GM12875 (cell line): ENCODE data around the gene ASIC2.

Source experiments
- H3K4me3 ChIP-seq: one replicate; pipeline ENCODE4 v1.5.1; 2011; ENCODE audit warnings: low read depth, low read length, control low read depth
- CTCF ChIP-seq: IDR thresholded peaks from 2 replicates; pipeline ENCODE4 v1.5.1; 2011; ENCODE audit warnings: low read depth, mild to moderate bottlenecking, control low read depth, inconsistent platforms, low read length, moderate library complexity, borderline replicate concordance; ENCODE audit not compliant: insufficient read depth

Gene ASIC2

GRCh38 chr17:33106525-33107165 lies 186.4 kb downstream of the ASIC2 start:
- H3K4me3 ChIP-seq: no peak overlapping the region
- no peak for TF ChIP-seq CTCF

- no peak for TF ChIP-seq CTCF
- H3K4me3 ChIP-seq: no peak overlapping the region
These were observed 187.2 kb downstream of the ASIC2 start for GRCh38 chr17:33105911-33106310.

GRCh38 chr17:33099906-33100305 lies 193.2 kb downstream of the ASIC2 start:
- TF ChIP-seq CTCF: no peak

GRCh38 chr17:33099252-33099651 lies 193.8 kb downstream of the ASIC2 start:
- no peak overlapping the region for H3K4me3 ChIP-seq
- TF ChIP-seq CTCF: no peak

More at GRCh38 chr17:33099906-33100305, 193.2 kb downstream of the ASIC2 start:
- H3K4me3 ChIP-seq: no peak overlapping the region

- TF ChIP-seq CTCF: no peak
These were observed 195.7 kb downstream of the ASIC2 start for GRCh38 chr17:33097411-33097810.

GRCh38 chr17:33096161-33096560 lies 196.9 kb downstream of the ASIC2 start:
- no peak for TF ChIP-seq CTCF
- no peak overlapping the region for H3K4me3 ChIP-seq

More at GRCh38 chr17:33097411-33097810, 195.7 kb downstream of the ASIC2 start:
- no peak overlapping the region for H3K4me3 ChIP-seq

- H3K4me3 ChIP-seq: no peak overlapping the region
- no peak for TF ChIP-seq CTCF
These were observed 201.8 kb downstream of the ASIC2 start for GRCh38 chr17:33091271-33091670.
